GM19468 (cell line): ENCODE data around the gene OR6X1.
"Not testable (repeated sequence)": the region's sequence is repeated elsewhere in the genome, so short reads cannot be mapped to it uniquely, and the experiment has no call there.

Experiments used
- ATAC-seq: cut with Tn5 transposase; IDR thresholded peaks from one replicate; pipeline ENCODE4 v1.9.1; 2021; ENCODE audit warnings: mild to moderate bottlenecking, moderate library complexity, moderate number of reproducible peaks; ENCODE audit not compliant: unreplicated experiment; ENCODE audit errors: extremely low read depth

OR6X1 gene

DNA sequence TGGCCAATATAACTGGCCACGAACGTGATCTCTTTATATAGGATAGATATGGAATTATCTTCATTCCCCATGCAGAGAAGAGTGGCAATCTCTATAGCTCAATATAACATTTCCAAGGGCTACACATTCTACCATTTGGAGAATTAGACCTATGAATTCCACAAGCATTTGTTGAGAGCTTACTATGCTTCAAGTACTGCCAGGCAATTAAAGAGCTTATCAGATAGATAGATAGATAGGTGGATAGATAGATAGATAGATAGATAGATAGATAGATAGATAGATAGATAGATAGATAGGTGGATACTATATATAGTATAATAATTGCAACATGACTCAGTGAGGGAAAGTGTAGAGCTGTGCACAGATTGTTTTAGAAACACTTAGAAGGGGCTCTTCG is 1.5 kb upstream of the OR6X1 start:
- no peak for ATAC-seq

DNA sequence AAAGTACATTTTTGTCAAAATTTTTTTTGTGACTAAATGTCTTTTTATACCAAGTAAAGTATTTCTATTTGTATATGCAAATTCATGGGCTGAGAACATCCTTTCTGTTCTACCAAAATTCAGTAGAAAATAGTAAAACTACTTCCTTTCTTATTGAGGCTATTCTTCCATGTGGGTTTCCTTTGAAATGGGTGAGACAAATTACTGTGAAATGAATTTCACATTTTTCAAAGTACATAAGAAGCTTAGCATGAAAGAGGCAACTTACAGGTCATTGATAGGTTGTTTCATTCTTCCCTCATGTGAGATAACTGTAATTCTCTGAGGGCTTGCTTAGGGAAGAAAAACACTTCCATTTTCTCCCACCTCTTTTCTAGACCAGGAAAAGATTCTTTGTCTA is 1.0 kb upstream of the OR6X1 start:
- ATAC-seq, result no peak

DNA sequence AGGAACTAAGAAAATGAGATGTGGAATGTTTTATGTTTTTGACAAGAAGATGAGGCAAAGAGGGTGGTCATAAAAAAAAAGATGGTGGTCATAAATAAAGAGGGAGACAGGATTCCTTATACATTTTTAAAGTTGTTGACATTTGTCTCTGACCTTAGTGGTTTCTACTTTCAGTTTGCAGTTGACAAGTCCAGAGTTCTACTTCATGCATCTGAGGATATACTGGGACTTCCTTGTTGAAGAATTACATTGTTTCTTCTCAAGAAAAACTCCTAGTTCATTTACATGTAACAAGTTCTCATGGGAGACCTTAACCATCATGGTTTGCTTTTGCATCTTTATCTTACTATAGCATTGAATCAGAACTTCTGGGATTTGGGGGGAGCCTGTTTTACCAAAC is 1.2 kb downstream of the OR6X1 start:
- no peak for ATAC-seq

DNA sequence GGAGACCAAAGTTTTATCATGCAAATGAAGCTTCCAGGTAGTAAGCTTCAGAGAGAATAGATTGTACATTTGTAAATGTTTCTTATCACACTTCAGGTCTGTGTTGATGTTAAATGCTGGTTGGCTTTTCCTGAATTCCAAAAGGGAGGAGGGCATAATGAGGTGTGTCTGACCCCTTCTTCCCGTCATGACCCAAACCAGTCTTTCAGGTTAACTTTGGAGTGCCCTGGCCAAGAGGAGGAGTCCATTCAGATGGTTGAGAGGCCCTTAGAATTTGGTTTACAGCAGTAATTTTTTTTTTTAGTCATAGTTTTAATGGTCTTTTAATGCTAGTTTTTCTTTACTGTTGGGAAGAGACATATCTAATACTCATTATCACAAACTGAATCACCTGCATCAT is 2.5 kb downstream of the OR6X1 start:
- ATAC-seq, result no peak

DNA sequence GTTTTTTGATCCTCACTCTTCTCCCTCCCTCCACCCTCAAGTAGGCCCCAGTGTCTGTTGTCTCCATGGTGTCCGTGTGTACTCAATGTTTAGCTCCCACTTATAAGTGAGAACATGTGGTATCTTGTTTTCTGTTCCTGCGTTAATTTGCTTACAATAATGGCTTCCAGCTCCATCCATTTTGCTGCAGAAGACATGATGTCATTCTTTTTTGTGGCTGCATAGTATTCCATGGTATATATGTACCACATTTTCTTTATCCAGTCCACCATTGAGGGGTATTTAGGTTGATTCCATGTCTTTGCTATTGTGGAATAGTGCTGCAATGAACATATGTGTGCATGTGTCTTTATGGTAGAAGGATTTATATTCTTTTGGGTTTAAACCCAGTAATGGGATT is 6.0 kb downstream of the OR6X1 start:
- not testable (repeated sequence) for ATAC-seq

DNA sequence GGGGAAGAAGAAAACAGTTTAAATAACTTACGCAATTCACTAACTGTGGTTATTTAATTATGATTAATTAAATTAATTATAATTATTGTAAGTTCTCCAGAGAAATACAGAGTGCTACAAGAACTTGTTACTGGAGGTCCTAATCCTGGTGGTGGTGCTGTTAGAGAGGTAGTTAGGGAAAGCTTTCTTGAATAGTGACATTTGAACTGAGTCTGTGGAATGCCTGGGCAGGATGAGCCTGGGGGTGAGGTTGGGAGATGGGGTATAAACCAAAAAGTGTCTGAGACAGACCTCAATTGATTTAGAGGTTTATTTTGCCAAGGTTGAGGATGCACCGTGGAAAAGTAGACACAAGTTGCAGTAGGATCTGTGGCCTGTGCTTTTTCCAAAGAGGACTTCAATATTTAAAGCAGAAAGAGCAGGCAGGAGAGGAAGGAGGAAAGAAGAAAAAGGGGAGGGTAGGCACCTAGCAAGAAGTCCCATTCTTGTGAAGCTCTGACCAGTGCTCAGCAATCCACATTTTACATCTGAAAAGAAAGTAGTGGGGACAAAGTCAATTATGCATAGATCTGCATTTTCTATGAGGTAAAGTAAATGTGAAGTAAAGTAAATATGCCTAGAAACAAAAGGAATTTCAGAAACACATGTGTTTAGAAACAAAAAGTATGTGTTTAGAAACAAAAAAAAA is 8.4 kb downstream of the OR6X1 start:
- no peak for ATAC-seq

DNA sequence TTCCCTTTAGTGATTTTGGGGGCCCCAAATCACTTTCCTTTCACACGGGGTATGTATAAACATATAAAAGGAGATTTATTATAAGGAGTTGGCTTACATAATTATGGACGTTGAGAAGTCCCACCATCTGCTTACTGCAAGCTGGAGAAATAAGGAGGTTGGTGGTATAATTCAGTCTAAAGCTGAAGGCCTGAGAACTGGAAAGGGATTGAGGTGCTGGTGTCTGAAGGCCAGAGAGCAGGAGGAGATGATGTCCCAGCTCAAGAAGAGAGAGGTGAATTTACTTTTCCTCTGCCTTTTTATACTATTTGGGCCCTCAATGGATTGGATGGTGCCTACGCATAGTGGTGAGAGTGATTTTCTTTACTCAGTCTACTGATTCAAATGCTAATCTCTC is 11.6 kb downstream of the OR6X1 start:
- ATAC-seq, result no peak

DNA sequence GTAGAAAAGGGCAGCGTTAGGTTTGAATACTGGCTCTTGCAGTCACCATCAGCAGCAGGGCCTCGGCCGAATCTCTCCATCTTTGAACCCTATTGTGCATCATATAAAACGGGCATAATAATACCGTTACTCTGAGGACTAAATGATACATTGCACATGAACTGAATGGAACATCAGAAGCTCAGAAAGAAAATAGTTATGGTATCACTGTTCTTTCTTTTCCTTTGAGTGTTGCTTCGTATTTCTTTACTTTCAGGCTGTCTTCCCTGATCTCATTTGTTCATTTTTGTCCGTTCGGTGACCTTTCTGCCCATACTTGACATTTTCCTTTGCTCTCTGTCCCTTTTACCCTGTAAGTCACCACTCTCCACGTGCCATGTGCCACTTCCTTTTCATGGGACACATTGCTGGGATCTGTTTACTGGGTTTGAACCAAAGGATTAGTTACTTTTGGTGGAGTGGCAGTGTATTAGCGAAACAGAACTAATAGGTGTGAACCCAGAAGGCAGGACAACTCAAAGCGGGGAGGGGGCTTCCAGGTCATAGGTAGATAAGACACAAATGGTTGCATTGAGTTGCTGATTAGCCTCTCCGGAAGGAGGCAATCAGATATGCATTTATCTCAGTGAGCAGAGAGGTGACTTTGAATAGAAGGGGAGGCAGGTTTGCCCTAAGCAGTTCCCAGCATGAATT is 12.1 kb downstream of the OR6X1 start:
- no peak for ATAC-seq

DNA sequence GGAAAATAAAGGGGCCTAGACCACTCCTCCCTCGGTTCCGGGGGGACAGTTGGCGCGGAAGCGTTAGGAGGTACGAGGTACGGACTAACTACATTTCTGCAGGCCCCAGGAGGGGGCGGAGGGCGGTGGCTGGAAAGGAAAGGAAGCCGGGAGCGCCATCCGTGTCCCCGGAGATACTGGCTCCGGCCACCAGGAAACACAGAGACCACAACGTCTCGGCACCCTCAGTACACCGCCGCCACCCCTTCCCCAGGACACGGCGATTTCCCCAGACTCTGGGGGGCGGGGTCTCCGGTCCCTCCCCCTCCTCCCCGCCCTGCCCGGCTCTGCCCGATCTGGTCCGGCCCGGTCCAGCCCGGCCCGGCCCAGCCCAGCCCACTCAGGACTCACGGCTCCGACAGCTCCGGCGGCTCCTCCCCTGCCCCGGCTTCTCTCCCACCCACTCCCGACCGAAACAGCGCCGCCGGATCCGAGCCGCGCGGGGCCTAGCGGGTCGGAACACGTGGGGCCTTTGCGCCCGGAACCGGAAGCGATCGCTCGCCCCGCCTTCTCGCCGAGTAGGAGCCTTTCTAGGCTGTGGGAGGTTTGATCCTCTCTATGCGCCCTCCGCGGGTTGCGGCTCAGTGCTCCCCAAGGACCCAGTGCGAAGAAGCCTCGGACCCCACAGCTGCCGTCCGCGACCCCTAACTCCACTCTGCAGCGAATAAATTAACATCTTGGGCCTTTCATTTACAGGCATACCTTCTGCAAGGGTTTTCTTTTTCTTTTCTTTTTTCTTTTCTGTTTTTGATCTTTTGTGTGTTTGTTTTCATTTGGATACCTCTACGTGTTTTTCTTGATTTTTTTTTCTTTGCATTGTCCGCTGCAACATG is 12.9 kb downstream of the OR6X1 start, which contains the start of gene ZNF202:
Gene ZNF202, minus strand, starts transcription at position 502 of the 872 bp plus-strand sequence. CDS start 10,772 bp downstream, outside the sequence.
- ATAC-seq, result peak; percentile 96

DNA sequence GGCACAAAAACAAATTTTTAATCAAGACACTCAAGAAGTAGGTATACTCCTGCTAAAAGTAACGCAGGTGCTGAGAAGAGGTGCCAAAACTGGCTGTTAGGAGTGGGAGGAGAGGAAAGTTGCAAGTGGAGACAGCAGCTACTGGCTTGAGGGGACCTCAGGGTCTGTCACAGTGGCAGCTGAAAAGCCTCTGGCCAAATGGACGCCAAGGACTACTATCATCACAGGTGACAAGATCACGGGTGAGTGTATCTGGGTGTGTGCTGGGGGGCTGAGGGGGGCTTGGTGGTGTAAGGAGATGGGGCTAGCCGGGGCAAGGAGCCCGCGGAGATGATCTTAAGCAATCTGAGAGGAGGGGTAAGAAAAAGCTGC is 13.5 kb downstream of the OR6X1 start:
- no peak for ATAC-seq

DNA sequence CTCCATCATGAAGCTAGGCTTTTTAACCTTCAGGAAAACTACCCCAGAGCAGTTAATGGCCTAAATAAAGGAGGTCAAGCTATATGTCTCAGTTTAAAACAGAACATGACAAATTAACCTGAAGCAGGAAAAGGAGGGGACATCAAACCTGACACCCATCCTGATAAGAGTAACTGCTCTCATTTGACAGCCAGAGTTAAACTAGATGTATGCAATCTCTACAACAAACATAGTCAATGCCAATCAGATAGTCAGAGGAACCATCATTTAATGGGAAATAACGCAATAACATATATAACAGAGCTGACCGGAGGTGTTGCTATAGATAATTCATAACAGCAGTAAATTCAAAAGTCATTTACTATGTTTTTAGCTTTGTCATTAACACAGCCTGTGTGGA is 15.9 kb downstream of the OR6X1 start:
- no peak for ATAC-seq

DNA sequence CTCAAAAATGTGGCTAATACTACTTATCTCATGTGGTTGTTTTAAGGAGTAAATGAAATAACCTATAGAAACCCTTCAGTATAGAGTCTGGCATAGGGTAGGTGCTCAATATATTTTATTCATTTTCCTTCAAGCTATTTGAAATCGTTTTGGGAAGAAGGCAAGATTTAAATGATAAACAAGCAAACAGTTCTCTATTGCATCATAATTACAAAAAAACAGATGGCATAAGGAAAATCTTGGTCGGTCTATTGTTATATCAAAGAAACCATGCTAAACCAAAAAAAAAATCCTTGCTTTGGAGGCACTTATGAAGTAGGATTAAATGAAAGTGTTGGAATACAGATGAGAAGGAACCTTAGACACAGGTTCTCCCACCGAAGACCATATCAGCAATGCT is 17.5 kb downstream of the OR6X1 start:
- no peak for ATAC-seq

DNA sequence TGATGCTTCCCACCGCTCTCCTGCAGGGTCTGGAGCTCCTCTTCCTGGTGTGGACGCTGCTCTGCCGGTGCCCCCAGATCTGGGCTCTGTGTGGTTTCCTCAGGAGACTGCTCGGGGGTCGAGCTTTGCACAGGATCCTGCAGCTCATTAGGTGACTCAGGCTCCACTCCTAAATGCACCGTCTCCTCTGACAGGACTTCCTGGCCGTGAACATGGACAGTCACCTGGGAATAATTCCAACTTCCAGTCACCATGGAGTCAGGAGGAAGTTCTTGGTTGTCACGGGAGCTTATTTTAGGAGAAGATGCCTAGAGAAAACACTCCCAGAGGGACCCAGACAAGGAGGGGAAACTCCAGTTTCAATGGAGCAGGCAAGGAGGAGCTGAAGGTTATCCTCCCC is 24.7 kb downstream of the OR6X1 start:
- no peak for ATAC-seq

DNA sequence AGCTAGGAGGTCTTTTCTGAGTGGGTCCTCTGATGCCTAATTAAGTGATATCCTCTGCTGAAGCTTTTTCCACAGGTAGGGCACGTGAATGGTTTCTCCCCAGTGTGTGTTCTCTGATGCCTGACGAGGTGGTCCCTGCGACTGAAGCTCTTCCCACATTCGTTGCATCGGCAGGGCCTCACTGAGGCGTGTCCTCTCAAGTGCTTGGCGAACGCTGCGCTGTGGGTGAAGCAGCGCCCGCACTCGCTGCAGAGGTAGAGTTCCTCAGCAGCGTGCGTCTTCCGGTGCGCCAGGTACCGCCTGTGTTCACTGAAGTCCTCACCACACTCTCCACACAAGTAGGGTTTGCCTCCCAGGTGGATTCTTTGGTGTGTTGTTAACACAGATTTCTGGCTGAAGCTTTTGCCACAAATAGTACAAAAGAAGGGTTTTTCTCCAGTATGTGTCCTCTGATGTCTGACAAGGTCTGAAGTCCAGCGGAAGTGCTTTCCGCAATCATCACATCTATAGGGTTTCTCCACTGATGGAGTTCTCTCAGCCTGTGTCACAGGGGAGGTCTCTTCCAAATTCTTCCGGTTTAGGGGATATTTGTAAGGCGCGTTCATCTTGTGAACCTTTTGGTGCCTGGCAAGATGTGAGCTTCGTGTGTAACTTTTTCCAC is 28.2 kb downstream of the OR6X1 start:
- ATAC-seq, result no peak

DNA sequence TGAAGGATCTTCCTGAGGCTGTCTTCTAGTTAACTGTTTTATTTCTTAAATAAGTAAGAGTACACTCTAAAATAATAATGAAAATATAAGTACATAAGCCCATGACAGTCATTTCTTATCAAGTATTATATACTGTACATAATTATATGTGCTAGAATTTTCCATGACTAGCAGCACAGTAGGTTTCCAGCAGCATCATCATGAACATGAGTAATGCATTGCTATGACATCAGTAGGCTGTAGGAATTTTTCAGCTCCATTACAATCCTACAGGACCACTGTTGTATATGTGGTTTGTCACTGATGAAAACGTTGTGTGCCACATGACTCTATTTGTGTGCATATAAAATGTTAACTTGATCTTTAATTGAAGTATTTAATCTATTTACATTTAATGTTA is 34.9 kb downstream of the OR6X1 start:
- ATAC-seq, result no peak

DNA sequence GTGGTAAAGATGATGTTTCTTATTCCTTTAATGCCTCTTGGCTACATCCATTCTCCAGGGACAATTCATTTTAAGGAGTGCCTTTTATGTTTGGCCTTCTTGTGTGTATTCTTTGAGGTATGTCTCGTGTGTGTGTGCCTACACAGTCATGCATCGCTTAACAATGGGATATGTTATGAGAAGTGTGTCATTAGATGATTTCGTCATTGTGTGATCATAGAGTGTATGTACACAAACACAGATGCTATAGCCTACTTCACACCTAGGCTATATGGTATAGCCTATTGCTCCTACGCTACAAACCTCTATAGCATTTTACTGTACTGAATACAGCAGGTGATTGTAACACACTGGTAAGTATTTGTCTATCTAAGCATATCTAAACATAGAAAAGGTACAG is 35.8 kb downstream of the OR6X1 start:
- ATAC-seq, result no peak

DNA sequence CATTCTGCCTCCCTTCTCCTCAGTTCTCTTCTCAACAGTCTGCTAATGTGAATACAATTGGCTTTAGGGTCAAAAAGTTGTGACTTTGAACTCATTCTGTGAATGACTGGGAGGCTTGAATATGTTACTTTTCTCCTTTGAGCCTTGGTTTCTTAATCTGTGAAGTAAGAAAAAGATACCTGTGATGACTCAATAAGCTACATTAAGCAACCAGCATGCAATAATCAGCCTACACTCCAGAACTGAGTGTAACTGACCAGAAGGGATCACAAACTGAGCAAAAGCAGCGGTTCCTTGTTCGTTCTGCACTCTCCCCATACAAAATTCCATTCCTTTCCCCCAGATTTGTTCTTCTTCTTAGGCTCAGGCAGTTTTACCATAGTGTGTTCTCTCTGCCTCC is 36.3 kb downstream of the OR6X1 start:
- no peak for ATAC-seq

DNA sequence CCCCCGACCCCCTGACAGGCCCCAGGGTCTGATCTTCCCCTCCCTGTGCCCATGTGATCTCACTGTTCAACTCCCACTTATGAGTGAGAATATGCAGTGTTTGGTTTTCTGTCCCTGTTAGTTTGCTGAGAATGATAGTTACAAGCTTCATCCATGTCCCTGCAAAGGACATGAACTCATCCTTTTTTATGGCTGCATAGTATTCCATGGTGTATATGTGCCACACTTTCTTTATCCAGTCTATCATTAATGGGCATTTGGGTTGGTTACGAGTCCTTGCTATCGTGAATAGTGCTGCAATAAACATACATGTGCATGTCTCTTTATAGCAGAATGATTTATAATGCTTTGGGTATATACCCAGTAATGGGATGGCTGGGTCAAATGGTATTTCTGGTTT is 41.7 kb downstream of the OR6X1 start:
- not testable (repeated sequence) for ATAC-seq

DNA sequence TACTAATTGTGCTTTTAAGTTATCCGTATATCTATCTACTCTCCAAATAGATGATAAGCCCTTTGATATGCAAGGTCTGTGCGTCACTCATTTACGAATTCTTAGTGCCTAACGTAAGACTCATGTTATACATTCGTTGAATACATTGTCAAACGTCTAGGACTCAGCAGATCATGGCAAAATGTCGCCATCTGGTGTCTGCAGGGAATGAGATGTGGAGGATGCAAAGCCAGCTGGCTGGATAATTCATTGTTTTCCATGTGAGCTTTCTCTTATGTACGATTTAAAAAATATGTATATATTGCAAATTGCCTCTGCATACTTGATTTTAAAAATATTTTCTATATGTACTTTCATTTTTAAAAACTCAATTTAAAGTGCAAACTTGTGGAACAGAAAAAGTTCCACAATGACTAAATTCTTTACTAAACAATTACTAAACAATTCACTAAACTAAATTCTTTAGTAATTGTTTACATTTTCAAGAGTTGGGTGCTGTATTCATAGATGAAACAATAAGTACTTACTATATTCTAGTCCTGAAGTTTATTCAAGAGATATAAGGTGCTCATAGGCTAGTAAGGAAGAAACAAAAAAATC is 46.6 kb downstream of the OR6X1 start:
- no peak for ATAC-seq

DNA sequence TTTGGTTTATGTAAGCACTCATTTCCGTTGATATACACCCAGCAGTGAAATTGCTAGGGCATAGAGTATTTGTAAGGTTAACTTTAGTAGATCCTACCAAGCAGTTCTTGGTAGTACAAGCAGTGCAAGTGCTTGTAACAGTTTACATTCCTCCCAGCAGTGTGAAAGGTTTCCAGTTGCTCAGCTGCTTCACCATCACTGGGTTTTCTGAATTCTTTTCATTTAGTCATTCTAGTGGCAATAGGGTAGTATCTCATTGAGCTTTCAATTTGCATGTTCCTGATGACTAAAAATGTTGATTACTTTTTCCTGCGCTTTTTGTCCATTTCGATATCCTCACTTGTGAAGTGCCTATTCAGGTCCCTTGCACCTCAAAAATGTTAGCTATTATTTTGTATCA is 47.1 kb downstream of the OR6X1 start:
- ATAC-seq, result no peak
